Osteocyte (in vitro differentiated cells): ENCODE measurements around the gene SCNN1G. TPM values are rescaled to one million over a fixed set of nuclear protein-coding genes. Genes with fewer than 3 reads are reported as not detected.

Source experiments
- DNase-seq: peaks from one replicate; pipeline ENCODE4 v3.0.0; 2021; ENCODE audit warnings: mixed read lengths; ENCODE audit not compliant: unreplicated experiment; ENCODE audit errors: extremely low spot score
- H3K27ac Mint-ChIP-seq: one replicate; pipeline ENCODE4 v1.8.0; 2021; ENCODE audit warnings: mild to moderate bottlenecking, mixed read lengths; ENCODE audit not compliant: unreplicated experiment
- H3K27me3 Mint-ChIP-seq: one replicate; pipeline ENCODE4 v1.8.0; 2021; ENCODE audit warnings: mixed read lengths; ENCODE audit not compliant: unreplicated experiment
- H3K36me3 Mint-ChIP-seq: one replicate; pipeline ENCODE4 v1.8.0; 2021; ENCODE audit warnings: mixed read lengths; ENCODE audit not compliant: unreplicated experiment
- H3K4me1 Mint-ChIP-seq: one replicate; pipeline ENCODE4 v1.8.0; 2021; ENCODE audit warnings: mixed read lengths; ENCODE audit not compliant: unreplicated experiment
- H3K4me3 Mint-ChIP-seq: one replicate; pipeline ENCODE4 v1.8.0; 2021; ENCODE audit warnings: mild to moderate bottlenecking, moderate library complexity, mixed read lengths; ENCODE audit not compliant: unreplicated experiment
- H3K9me3 Mint-ChIP-seq: one replicate; pipeline ENCODE4 v1.8.0; 2021; ENCODE audit warnings: mixed read lengths; ENCODE audit not compliant: unreplicated experiment
- total RNA-seq: library from RNA; stranded (reverse); gene quantifications from 2 replicates; pipeline ENCODE4 v1.2.1, GENCODE V29; 2021
- TF ChIP-seq, protein P1 (sequence below): fragments of 200-600 bp; sonication (generic); IDR thresholded peaks from 2 replicates; pipeline ENCODE4 v1.5.0; 2021; ENCODE audit warnings: antibody characterized with exemption, mild to moderate bottlenecking, moderate library complexity

Gene SCNN1G
- total RNA-seq, 1 donor from 2014 or later: not detected

DNA sequence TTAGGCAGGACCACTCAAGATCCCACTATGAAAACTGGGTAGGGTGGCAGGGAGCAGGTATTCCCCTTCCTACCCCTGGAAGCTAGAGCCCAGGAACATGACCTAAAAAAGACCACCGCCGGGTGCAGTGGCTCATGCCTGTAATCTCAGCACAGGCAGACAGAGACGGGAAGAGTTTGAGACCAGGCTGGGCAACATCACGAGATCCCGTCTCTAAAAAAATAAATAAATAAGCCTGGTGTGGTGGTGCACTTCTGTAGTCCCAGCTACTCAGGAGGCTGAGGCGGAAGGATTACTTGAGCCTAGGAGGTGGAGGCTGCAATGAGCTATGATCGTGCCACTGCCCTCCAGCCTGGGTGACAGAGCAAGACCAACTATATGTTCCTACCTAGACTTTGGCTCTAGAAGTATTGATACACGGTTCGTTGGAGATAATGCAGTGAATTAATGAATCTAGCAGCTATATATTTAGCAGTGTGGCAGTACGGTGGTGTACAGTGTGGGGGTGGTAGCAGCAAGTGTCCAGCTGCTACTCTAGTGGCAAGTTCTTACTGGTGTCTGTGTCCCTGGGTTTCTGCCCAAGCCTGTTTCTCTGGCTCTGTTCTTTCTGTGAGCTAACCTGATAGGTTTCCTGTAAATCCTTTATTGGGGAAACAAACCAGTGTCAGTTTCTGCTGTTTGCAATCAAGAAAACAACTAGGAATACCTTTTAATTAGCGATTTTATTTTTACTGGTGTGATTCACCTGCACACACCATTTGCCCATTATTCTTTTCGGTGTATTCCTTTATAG lies 30.0 kb upstream of the SCNN1G start:
- H3K4me1 Mint-ChIP-seq: peaks cover 7% of the 10 kb centered on the region
- H3K9me3 Mint-ChIP-seq: no peaks in the 10 kb centered on the region
- TF ChIP-seq, protein P1, sequence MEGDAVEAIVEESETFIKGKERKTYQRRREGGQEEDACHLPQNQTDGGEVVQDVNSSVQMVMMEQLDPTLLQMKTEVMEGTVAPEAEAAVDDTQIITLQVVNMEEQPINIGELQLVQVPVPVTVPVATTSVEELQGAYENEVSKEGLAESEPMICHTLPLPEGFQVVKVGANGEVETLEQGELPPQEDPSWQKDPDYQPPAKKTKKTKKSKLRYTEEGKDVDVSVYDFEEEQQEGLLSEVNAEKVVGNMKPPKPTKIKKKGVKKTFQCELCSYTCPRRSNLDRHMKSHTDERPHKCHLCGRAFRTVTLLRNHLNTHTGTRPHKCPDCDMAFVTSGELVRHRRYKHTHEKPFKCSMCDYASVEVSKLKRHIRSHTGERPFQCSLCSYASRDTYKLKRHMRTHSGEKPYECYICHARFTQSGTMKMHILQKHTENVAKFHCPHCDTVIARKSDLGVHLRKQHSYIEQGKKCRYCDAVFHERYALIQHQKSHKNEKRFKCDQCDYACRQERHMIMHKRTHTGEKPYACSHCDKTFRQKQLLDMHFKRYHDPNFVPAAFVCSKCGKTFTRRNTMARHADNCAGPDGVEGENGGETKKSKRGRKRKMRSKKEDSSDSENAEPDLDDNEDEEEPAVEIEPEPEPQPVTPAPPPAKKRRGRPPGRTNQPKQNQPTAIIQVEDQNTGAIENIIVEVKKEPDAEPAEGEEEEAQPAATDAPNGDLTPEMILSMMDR: no peak
- H3K27ac Mint-ChIP-seq: no peak overlapping the region
- peaks cover 37% of the 10 kb centered on the region for H3K27me3 Mint-ChIP-seq
- H3K4me3 Mint-ChIP-seq: no peak overlapping the region
- peak; percentile 53 for DNase-seq
- H3K36me3 Mint-ChIP-seq: no peaks in the 10 kb centered on the region

DNA sequence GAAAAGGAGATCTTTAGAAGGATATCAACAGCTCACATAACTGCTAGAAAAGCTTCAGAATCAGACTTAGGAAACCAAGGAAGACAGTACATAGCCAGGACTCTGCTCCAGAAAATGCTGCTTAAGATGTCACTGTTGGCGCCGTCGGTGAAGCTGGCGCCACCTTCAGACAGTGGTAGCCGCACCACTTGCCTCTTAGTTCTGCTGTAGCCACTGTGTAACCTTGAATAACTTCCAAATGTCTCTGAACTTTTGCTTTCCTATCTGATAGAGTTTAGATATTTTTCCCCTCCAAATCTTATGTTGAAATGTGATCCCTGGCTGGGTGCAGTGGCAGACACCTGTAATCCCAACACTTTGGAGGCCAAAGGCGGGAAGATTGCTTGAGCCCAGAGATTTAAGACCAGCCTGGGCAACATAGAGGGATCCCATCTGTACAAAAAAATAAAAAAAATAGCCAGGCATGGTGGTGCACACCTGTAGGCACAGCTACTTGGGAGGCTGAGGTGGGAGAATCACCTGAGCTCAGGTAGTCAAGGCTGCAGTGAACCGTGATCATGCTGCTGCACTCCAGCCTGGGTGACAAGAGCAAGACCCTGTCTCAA lies 27.0 kb upstream of the SCNN1G start:
- H3K27me3 Mint-ChIP-seq: peaks cover 45% of the 10 kb centered on the region
- H3K4me1 Mint-ChIP-seq: no peaks in the 10 kb centered on the region
- H3K27ac Mint-ChIP-seq: no peak overlapping the region
- DNase-seq: peak; percentile 15
- no peaks in the 10 kb centered on the region for H3K36me3 Mint-ChIP-seq
- no peaks in the 10 kb centered on the region for H3K9me3 Mint-ChIP-seq
- TF ChIP-seq, protein P1: peak; percentile 39
- H3K4me3 Mint-ChIP-seq: no peak overlapping the region

GRCh38 chr16:23156110-23156509 lies 26.4 kb upstream of the SCNN1G start:
- TF ChIP-seq, protein P1: no peak
- no peak for DNase-seq
- no peak overlapping the region for H3K27ac Mint-ChIP-seq
- H3K9me3 Mint-ChIP-seq: no peaks in the 10 kb centered on the region
- H3K4me3 Mint-ChIP-seq: no peak overlapping the region
- H3K27me3 Mint-ChIP-seq: peaks cover 46% of the 10 kb centered on the region
- no peaks in the 10 kb centered on the region for H3K36me3 Mint-ChIP-seq
- H3K4me1 Mint-ChIP-seq: no peaks in the 10 kb centered on the region

DNA sequence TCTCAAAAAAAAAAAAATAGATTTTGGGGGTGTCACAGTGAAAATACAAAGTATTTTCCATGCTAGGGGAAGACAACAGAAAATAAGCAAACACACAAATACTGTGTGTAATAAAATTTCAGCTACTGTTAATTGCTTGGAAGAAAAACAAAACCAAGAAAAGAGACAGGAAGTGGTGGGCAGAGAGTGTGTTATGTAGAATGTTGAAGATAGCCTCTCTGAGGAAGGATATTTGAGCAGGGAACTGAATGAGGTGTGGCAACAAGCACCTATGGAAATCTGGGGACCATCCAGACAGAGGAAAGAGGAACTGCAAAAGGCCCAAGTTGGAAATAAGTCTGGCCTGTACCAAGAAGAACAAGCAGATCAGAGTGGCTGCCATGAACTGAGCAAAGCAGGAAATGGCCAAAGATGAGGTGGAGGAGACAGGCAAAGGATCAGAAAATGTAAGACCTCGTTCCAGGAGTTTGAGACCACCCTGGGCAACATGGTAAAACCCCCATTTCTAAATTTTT lies 25.5 kb upstream of the SCNN1G start:
- H3K36me3 Mint-ChIP-seq: no peaks in the 10 kb centered on the region
- H3K9me3 Mint-ChIP-seq: no peaks in the 10 kb centered on the region
- TF ChIP-seq, protein P1: no peak
- H3K27me3 Mint-ChIP-seq: peaks cover 48% of the 10 kb centered on the region
- H3K27ac Mint-ChIP-seq: no peak overlapping the region
- peak; percentile 4 for DNase-seq
- no peaks in the 10 kb centered on the region for H3K4me1 Mint-ChIP-seq
- no peak overlapping the region for H3K4me3 Mint-ChIP-seq

GRCh38 chr16:23158114-23158513 lies 24.4 kb upstream of the SCNN1G start:
- TF ChIP-seq, protein P1: no peak
- Mint-ChIP-seq H3K4me3 (no peak overlapping the region), H3K4me1 (no peaks in the 10 kb centered on the region), H3K9me3 (no peaks in the 10 kb centered on the region), H3K36me3 (no peaks in the 10 kb centered on the region), H3K27ac (no peak overlapping the region), H3K27me3 (peaks cover 39% of the 10 kb centered on the region)
- peak; percentile 23 for DNase-seq
